K562 (cell line): Measurements from ENCODE around the gene ROR2.

Experiments used
- ATF3 ChIP-seq, 2 experiments: fragments of 450-650 bp in 1 of 2; sonication (generic) in 1 of 2; formaldehyde crosslinking in 1 of 2; IDR thresholded peaks in 1 of 2; conservative IDR thresholded peaks in 1 of 2; 2 replicates each; pipeline versions ENCODE4 v1.6.1 to v1.8.1; 2016 to 2023; ENCODE audit warnings: mild to moderate bottlenecking in 2 of 2, moderate library complexity in 2 of 2, inconsistent platforms in 1 of 2, missing genetic modification reagents in 1 of 2
- MGA ChIP-seq: fragments of 450-650 bp; IDR thresholded peaks from 2 replicates; pipeline ENCODE4 v1.6.1; 2016; ENCODE audit warnings: mild to moderate bottlenecking, moderate library complexity
- PPARD ChIP-seq: fragments of 250-450 bp; sonication (Bioruptor Pico); IDR thresholded peaks from 2 replicates; pipeline ENCODE4 v1.8.0; 2022; ENCODE audit warnings: inconsistent platforms, mild to moderate bottlenecking, moderate library complexity
- PRDM10 ChIP-seq: fragments of 450-650 bp; IDR thresholded peaks from 2 replicates; pipeline ENCODE4 v1.6.1; 2018; ENCODE audit not compliant: partially characterized antibody
- ZEB2 ChIP-seq: fragments of 450-650 bp; IDR thresholded peaks from 2 replicates; pipeline ENCODE4 v1.6.1; 2016
- ZFX ChIP-seq: sonication (generic); formaldehyde crosslinking; IDR thresholded peaks from 2 replicates; pipeline ENCODE4 v1.8.0; 2022; ENCODE audit warnings: mild to moderate bottlenecking, missing genetic modification reagents, moderate library complexity
- TF ChIP-seq, protein P1 (sequence below): sonication (generic); formaldehyde crosslinking; IDR thresholded peaks from 2 replicates; pipeline ENCODE4 v1.8.1; 2023; ENCODE audit warnings: mild to moderate bottlenecking, missing genetic modification reagents
- TF ChIP-seq, protein P2 (sequence below), 2 experiments: fragments of 450-650 bp in 1 of 2; IDR thresholded peaks; 2 replicates each; pipeline ENCODE4 v1.6.1; 2011 to 2017; ENCODE audit warnings: low read depth in 2 of 2, antibody characterized with exemption in 1 of 2, borderline replicate concordance in 1 of 2, low read length in 1 of 2, mild to moderate bottlenecking in 1 of 2, mixed read lengths in 1 of 2; ENCODE audit not compliant: control insufficient read depth in 1 of 2

GRCh38 chr9:91923145-91923544 is 26.9 kb downstream of the ROR2 start:
- TF ChIP-seq PPARD (CRISPR knock-in tag), result no peak
- no peak for TF ChIP-seq ZFX (CRISPR knock-in tag)
- TF ChIP-seq, protein P1, sequence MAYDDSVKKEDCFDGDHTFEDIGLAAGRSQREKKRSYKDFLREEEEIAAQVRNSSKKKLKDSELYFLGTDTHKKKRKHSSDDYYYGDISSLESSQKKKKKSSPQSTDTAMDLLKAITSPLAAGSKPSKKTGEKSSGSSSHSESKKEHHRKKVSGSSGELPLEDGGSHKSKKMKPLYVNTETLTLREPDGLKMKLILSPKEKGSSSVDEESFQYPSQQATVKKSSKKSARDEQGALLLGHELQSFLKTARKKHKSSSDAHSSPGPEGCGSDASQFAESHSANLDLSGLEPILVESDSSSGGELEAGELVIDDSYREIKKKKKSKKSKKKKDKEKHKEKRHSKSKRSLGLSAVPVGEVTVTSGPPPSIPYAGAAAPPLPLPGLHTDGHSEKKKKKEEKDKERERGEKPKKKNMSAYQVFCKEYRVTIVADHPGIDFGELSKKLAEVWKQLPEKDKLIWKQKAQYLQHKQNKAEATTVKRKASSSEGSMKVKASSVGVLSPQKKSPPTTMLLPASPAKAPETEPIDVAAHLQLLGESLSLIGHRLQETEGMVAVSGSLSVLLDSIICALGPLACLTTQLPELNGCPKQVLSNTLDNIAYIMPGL, result no peak
- TF ChIP-seq PRDM10, result no peak
- TF ChIP-seq MGA, result no peak
- TF ChIP-seq ZEB2, result no peak
- TF ChIP-seq, protein P2, sequence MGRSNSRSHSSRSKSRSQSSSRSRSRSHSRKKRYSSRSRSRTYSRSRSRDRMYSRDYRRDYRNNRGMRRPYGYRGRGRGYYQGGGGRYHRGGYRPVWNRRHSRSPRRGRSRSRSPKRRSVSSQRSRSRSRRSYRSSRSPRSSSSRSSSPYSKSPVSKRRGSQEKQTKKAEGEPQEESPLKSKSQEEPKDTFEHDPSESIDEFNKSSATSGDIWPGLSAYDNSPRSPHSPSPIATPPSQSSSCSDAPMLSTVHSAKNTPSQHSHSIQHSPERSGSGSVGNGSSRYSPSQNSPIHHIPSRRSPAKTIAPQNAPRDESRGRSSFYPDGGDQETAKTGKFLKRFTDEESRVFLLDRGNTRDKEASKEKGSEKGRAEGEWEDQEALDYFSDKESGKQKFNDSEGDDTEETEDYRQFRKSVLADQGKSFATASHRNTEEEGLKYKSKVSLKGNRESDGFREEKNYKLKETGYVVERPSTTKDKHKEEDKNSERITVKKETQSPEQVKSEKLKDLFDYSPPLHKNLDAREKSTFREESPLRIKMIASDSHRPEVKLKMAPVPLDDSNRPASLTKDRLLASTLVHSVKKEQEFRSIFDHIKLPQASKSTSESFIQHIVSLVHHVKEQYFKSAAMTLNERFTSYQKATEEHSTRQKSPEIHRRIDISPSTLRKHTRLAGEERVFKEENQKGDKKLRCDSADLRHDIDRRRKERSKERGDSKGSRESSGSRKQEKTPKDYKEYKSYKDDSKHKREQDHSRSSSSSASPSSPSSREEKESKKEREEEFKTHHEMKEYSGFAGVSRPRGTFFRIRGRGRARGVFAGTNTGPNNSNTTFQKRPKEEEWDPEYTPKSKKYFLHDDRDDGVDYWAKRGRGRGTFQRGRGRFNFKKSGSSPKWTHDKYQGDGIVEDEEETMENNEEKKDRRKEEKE (IDR thresholded peaks at IDR 0.05; ENCODE audit: borderline replicate concordance in 1 of 2, control insufficient read depth in 1 of 2, low read depth in 2 of 2, low read length in 1 of 2), result no peak
- no peak for TF ChIP-seq ATF3 (IDR thresholded peaks at IDR 0.05)
- TF ChIP-seq ATF3 (CRISPR knock-in tag; conservative IDR thresholded peaks at IDR 0.05), result no peak
